ENCODE results near the gene COPS9.

The COPS9 gene

GRCh38 chr2:240142859-240143258 lies 6.8 kb upstream of the COPS9 start:
- no peak for DNase-seq (ENCODE audit: extremely low read depth, low read depth)
- TF ChIP-seq CTCF (IDR thresholded peaks at IDR 0.05; ENCODE audit: low read depth, low read length): no peak

GRCh38 chr2:240142256-240142775 lies 6.2 kb upstream of the COPS9 start:
- TF ChIP-seq CTCF (IDR thresholded peaks at IDR 0.05; ENCODE audit: low read depth, low read length): no peak
- no peak for DNase-seq (ENCODE audit: extremely low read depth, low read depth)

- no peak for TF ChIP-seq CTCF (IDR thresholded peaks at IDR 0.05; ENCODE audit: low read depth, low read length)
- no peak for DNase-seq (ENCODE audit: extremely low read depth, low read depth)
Measured at GRCh38 chr2:240141736-240142135, 5.6 kb upstream of the COPS9 start.

GRCh38 chr2:240140920-240141319 lies 4.8 kb upstream of the COPS9 start:
- TF ChIP-seq CTCF (IDR thresholded peaks at IDR 0.05; ENCODE audit: low read depth, low read length): no peak

GRCh38 chr2:240140511-240140910 lies 4.4 kb upstream of the COPS9 start, which contains the start of gene OTOS:
OTOS (minus strand) TSS chr2:240140658; CDS start chr2:240140326, 332 bp downstream.
- TF ChIP-seq CTCF (IDR thresholded peaks at IDR 0.05; ENCODE audit: low read depth, low read length): no peak

More at GRCh38 chr2:240140920-240141319, 4.8 kb upstream of the COPS9 start:
- no peak for DNase-seq (ENCODE audit: extremely low read depth, low read depth)

GRCh38 chr2:240139666-240140393 lies 3.7 kb upstream of the COPS9 start:
- TF ChIP-seq CTCF (IDR thresholded peaks at IDR 0.05; ENCODE audit: low read depth, low read length): no peak
- no peak for DNase-seq (ENCODE audit: extremely low read depth, low read depth)

More at GRCh38 chr2:240140511-240140910, 4.4 kb upstream of the COPS9 start, which contains the start of gene OTOS:
- no peak for DNase-seq (ENCODE audit: extremely low read depth, low read depth)

GRCh38 chr2:240139011-240139441 lies 2.9 kb upstream of the COPS9 start:
- no peak for TF ChIP-seq CTCF (IDR thresholded peaks at IDR 0.05; ENCODE audit: low read depth, low read length)
- DNase-seq (ENCODE audit: extremely low read depth, low read depth): no peak

Measured in AG09319 (cell line).